HG03095 (cell line): ENCODE measurements around the gene OGT.
"Not testable (repeated sequence)": the region's sequence is repeated elsewhere in the genome, so short reads cannot be mapped to it uniquely, and the experiment has no call there.

Source experiments
- ATAC-seq: cut with Tn5 transposase; IDR thresholded peaks from one replicate; pipeline ENCODE4 v1.9.1; 2021; ENCODE audit warnings: moderate library complexity; ENCODE audit not compliant: unreplicated experiment

The OGT gene

DNA sequence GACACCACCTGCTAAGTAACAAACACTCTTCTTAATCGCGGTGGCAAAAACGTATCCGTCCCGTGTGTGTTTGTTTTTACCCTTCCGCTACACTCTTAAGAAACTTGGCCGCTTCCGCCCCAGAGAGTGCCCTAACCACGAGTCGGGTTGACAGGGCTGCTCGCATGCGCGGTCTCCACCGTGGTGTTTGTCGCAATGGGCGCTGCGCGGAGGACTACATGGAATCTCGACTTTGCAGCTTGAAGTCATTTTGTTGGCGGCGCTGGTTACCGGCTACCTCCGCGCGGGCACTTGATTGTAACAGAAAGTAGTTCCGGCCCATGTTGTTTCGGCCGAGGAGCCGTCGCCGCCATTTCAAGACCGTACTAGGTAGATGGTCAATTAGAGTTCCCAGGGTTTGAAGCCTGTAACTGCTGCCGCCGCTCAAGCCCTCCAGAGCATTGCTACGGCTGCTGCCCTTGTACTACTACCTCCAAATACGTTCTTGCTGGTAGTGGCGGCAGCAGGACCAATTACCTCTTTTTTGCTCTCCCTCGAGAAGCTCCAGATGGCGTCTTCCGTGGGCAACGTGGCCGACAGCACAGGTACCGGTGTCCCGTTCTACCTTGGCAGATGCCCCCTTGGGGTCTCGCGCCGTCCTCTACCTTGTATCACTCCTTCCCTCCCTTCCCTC, at the start of gene OGT:
TSS of gene OGT (plus strand) at position 352 of the 673 bp plus-strand sequence. CDS start at position 548, 196 bp downstream.
- ATAC-seq: peak; percentile 63

- no peak for ATAC-seq
Observed at GRCh38 chrX:71487814-71488213, 45.1 kb upstream of the OGT start.

GRCh38 chrX:71489540-71489939, 43.4 kb upstream of the OGT start:
- no peak for ATAC-seq

- no peak for ATAC-seq
Observed at GRCh38 chrX:71492231-71493065, 40.5 kb upstream of the OGT start.

DNA sequence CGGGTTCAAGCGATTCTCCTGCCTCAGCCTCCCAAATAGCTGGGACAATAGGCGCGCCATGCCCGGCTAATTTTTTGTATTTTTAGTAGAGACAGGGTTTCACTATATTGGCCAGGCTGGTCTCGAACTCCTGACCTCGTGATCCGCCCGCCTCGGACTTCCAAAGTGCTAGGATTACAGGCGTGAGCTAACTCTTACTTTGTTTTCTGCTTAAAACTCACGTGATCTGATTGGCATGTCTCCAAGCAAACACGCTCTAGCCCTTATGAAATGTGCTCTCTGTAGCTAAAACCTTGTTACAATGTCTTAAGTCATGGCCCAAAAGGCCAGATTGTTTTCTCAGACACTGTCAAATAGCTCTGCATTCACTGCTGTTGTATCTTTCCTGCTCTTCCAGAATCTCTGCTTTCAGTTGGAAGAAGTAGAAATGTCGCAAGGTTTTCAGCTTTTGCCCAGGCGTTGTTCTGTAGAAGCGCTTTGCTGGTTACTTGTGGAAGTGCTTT, 39.7 kb upstream of the OGT start:
- ATAC-seq: no peak

- not testable (repeated sequence) for ATAC-seq
Observed at GRCh38 chrX:71495979-71496378, 36.9 kb upstream of the OGT start.

DNA sequence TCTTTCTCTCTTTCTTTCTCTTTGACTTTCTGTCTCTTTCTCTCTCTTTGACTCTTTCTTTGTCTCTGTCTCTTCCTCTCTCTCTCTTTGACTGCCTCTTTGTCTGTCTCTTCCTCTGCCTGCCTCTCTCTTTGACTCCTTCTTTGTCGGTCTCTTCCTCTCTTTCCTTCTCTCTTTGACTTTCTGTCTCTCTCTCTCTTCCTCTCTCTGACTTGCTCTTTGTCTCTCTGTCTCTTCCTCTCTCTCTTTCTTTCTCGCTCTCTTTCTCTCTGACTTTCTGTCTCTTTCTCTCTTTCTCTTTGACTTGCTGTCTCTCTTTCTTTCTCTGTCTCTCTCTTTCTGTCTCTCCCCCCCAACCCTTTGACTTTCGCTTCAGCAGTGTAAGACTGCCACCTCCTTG, 36.4 kb upstream of the OGT start:
- ATAC-seq: no peak

GRCh38 chrX:71502080-71502479, 30.8 kb upstream of the OGT start:
- not testable (repeated sequence) for ATAC-seq

- ATAC-seq: no peak
Observed at GRCh38 chrX:71504346-71504745, 28.6 kb upstream of the OGT start.

DNA sequence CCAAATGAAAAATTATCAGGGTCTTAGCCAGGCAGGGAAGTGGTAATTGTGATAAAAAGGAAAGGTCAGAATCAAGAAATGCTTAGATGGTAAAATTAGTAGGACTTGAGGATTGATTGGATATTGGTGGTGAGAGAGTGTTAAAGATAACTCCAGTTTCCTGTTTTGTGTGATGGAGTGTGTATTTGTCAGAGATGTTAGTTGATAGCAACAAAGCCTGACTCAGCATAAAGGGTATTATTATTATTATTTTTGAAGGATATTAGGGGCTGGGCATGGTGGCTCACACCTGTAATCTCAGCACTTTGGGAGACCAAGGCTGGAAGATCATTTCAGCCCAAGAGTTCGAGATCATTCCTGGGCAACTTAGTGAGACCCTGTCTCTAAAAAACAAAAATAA, 23.6 kb upstream of the OGT start:
- no peak for ATAC-seq

DNA sequence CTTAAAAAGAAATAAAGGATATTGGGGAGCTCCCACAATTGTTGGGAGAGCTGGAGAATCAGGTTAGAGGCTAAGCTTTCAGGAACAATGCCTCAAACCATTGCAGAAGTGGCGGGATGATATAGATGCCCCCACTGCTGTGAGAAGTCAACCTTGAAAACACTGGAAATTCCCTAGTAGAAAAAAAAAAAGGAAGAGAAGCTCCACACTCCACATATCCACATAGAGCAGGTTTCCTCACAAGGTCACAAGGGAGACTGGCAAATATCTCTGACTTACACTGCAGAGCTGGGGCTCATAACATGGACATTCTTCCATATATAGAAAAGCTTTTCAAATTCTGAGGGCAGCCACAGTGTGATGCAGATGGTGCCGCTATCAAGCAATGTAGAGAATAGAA, 22.7 kb upstream of the OGT start:
- ATAC-seq: no peak

- not testable (repeated sequence) for ATAC-seq
Observed at GRCh38 chrX:71513731-71514130, 19.2 kb upstream of the OGT start.

DNA sequence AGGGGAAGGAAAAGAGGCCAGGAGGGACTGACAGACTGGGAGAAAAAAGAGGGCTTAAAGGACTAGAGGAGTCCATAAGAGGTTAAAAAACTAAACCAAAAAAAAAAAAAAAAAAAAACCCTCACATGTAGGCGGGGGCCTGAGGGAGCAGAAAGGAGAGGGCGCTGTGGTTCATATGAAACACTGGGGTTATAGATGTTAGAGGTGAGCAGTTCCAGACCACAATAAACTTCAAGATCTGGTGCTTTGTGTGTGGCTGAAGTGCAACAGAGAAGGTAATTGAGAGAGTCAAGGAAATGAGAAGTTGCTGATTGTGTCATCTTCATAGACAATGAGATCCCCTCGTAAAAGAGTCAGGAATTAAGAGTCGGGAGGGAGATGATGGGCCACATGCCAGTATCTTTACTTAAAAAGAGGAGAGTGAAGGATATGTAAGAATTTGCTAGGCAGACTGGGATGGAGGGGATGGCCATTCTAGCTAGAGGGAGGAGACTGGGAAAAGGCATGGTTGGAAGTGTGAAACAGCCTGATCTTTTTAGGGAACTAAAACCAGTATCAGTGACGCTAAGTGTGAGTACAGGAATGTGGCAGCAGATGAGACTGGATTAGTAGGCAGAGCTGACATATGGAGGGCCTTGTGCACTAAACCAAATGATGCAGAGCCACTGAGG, 18.4 kb upstream of the OGT start:
- ATAC-seq: peak; percentile 78

DNA sequence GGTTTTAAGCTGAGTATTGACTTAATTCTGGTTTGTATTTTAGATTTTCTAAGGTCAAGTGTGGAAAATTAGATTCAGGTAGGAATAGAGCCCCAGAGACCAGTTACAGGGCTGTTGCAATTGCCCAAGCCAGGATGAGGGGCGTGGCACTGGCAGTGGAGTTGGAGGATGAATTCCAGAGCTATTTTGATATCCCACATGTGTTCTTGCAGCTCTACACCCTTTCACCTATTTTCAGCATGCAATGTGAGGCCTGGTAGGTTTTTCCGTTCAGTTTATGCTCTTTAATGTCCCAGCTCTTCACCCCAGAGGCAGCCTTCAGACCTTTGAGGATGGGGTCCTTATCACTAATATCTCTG, 17.9 kb upstream of the OGT start:
- ATAC-seq: no peak

DNA sequence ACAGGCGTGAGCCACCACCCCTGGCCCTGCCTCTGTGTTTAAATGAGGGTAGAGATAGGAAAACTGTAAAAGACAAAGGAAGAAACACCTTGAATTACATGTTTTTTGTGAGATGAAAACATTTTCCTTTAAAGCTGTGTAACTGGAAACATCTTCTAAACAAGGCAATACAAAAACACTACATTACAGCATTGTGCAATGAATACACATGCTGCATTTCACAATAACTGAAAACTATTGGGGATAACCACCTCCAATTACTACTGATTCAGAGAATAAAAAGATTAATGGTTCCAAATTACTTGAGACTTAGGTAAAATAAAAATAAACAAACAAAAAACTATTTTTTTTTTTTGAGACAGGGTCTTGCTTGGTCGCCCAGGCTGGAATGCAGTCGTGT, 7.6 kb upstream of the OGT start:
- ATAC-seq: no peak

DNA sequence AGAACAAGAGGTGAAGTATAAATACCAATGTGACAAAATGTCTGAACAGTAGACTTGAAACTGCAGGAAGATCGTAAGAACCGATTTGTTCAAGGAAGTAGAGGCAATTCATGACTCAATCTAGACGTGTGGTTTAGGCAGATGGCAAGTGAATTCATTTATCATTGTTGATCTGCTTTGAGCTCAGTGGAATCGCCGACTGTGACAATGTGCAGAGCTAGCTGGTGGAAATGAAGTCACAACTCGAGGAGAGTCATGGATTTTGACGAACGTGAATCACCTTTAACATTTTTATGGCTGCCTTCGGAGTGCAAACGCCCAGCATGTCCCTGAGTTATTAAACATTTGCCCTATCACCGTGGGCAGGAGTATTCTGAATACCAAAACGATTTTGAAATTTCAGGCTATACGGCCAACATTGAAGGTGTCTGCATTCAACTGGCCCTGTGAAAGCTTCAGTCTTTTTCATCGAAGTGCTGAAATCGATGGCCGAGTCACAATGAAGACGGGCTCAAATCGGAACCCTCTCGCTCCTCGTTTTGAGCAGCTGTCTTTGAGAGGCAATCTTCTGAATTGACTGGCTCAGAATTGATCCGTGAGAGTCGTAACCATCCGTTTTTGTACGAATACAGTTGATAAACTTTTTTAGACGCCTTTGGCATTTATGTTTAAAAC, 689 bp upstream of the OGT start:
- ATAC-seq: peak; percentile 8

DNA sequence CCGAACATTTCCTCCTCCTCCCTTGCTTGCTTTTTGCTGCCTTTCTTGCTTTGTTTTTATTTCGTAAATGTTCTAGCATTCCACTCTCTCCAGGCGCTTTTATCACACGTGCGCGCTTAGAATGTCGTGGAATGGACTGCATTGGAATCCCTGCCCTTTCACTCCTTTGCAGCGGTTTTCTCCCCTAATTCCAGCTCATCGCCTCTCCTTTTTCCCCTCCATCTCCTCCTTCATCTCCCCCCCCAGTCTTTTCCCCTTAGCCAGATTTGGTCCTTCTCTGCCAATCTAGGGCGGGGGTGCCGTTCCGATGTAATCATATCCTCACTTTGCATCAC, 579 bp downstream of the OGT start:
- ATAC-seq: no peak

DNA sequence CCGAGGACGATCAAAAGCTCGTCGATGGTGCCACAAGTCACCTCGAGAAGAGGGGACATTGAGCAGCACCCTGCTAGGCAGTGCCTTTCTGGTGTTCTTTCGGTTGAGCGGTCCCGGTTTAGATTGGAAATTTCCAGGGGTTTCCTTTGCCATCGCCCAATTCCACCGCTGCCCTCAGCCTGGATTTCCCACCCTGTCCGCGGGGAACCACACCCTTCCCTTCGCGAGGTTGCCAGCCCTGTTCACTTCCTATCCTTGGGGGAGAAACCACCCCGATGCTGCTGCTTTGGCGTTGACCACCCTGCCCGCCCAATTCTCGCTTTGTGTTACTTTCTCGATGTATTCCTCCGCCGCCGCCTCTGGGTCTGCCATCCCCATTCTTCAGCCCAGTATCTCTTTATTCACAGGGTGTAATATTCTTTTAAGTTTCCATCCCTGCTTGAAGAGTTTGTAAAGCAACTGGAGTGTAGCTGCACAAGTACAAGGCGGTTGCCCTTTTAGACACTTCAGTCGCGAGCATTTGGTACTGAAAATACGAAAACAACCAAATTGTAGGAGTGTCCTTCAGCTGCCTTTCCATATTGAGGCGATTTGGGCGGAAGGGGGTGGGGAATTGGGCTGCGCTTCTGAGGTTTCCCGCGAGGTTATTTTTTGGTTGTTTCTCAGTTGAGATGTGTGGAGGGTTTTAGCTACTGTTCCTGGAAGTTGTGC, 1.1 kb downstream of the OGT start:
- ATAC-seq: no peak

DNA sequence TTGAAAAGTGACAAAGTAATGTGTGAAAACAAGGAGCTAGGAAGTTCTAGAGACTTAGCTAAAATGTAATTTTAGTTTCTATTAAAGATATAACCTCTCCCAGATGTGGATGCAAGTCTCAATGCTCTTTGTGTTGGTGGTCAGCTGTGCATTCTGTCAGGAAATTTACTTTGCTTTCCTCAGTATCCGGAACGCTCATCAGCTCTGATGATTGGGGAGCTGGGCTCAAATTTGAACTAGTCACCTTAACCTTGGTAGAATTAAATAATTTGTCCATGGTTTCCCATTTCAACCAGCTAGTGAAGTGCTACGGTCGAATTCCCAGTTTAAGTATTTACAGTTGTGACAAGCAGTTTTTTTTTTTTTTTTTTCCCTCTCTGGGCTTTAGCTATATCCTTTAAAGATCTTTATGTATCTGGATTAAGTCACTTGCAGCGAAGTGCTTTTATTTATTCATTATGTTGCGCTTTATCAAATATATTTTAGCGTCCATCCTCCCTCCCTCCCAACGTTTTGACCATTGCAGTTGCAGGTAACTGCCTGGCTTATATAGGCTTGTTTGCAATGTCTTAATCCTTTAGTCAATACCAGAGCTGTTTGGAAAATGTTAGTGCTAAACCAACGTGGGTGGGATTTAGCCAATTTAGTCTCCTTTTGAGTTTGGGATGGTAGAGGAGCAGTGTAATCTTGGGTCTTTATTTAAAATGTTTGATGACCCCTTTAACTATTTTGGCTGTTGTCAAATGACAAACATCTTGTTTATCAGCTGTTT, 2.1 kb downstream of the OGT start:
- no peak for ATAC-seq

GRCh38 chrX:71536285-71536684, 3.4 kb downstream of the OGT start:
- ATAC-seq: no peak
